ENCODE data around the gene DARS1.
A peak's percentile ranks its signal among the peaks of the same experiment; 100 is the strongest.

The DARS1 gene

GRCh38 chr2:136008205-136008865, 22.9 kb upstream of the DARS1 start:
- no peaks in the 10 kb centered on the region for H3K79me2 ChIP-seq (ENCODE audit: low read length)
- H2AFZ ChIP-seq (ENCODE audit: low read depth, low read length), result no peak overlapping the region
- H4K20me1 ChIP-seq (ENCODE audit: insufficient read depth, low read length), result no peaks in the 10 kb centered on the region
- H3K4me2 ChIP-seq (ENCODE audit: low read length), result no peak overlapping the region
- no peak overlapping the region for H3K4me3 ChIP-seq (ENCODE audit: low read length)
- TF ChIP-seq CTCF (IDR thresholded peaks at IDR 0.05; ENCODE audit: low read depth, low read length) (no peak), EZH2phosphoT487 (IDR thresholded peaks at IDR 0.05; ENCODE audit: low read depth) (no peak)
- peaks cover 29% of the 10 kb centered on the region for H3K4me1 ChIP-seq (ENCODE audit: low read length)
- H3K27me3 ChIP-seq (ENCODE audit: low read depth, low read length), result peaks cover 25% of the 10 kb centered on the region
- no peaks in the 10 kb centered on the region for H3K36me3 ChIP-seq (replicated peaks; ENCODE audit: low read depth, low read length)
- no peak overlapping the region for H3K27ac ChIP-seq (ENCODE audit: low read length)
- no peak overlapping the region for H3K9ac ChIP-seq (ENCODE audit: low read length)
- H3K9me3 ChIP-seq (ENCODE audit: insufficient read depth, low read length), result no peaks in the 10 kb centered on the region

- Histone ChIP-seq H3K79me2 (ENCODE audit: low read length) (no peaks in the 10 kb centered on the region), H3K4me2 (ENCODE audit: low read length) (no peak overlapping the region), H3K9ac (ENCODE audit: low read length) (no peak overlapping the region), H3K9me3 (ENCODE audit: insufficient read depth, low read length) (no peaks in the 10 kb centered on the region), H3K36me3 (replicated peaks; ENCODE audit: low read depth, low read length) (no peaks in the 10 kb centered on the region), H2AFZ (ENCODE audit: low read depth, low read length) (no peak overlapping the region), H3K27me3 (ENCODE audit: low read depth, low read length) (peaks cover 15% of the 10 kb centered on the region; the same call in 1 of the 2 replicates), H3K4me1 (ENCODE audit: low read length) (peaks cover 29% of the 10 kb centered on the region), H3K27ac (ENCODE audit: low read length) (no peak overlapping the region), H3K4me3 (ENCODE audit: low read length) (no peak overlapping the region), H4K20me1 (ENCODE audit: insufficient read depth, low read length) (no peaks in the 10 kb centered on the region)
- TF ChIP-seq EZH2phosphoT487 (IDR thresholded peaks at IDR 0.05; ENCODE audit: low read depth) (no peak), CTCF (IDR thresholded peaks at IDR 0.05; ENCODE audit: low read depth, low read length) (no peak)
Measured at GRCh38 chr2:136006658-136007057, 21.2 kb upstream of the DARS1 start.

- Histone ChIP-seq H3K4me1 (ENCODE audit: low read length) (peaks cover 38% of the 10 kb centered on the region), H3K27me3 (ENCODE audit: low read depth, low read length) (peaks cover 11% of the 10 kb centered on the region; the same call in 1 of the 2 replicates), H3K9ac (ENCODE audit: low read length) (peak overlapping the region; percentile 7; the same call in 1 of the 2 replicates), H3K4me3 (ENCODE audit: low read length) (peak overlapping the region; percentile 17), H4K20me1 (ENCODE audit: insufficient read depth, low read length) (no peaks in the 10 kb centered on the region), H3K27ac (ENCODE audit: low read length) (no peak overlapping the region), H3K9me3 (ENCODE audit: insufficient read depth, low read length) (no peaks in the 10 kb centered on the region), H3K79me2 (ENCODE audit: low read length) (no peaks in the 10 kb centered on the region), H3K36me3 (replicated peaks; ENCODE audit: low read depth, low read length) (no peaks in the 10 kb centered on the region), H3K4me2 (ENCODE audit: low read length) (peak overlapping the region; percentile 58), H2AFZ (ENCODE audit: low read depth, low read length) (no peak overlapping the region)
- TF ChIP-seq EZH2phosphoT487 (IDR thresholded peaks at IDR 0.05; ENCODE audit: low read depth), result no peak
- TF ChIP-seq CTCF (IDR thresholded peaks at IDR 0.05; ENCODE audit: low read depth, low read length), result no peak
Measured at GRCh38 chr2:136005462-136006196, 20.2 kb upstream of the DARS1 start.

- Histone ChIP-seq H3K36me3 (replicated peaks; ENCODE audit: low read depth, low read length) (no peaks in the 10 kb centered on the region), H3K9ac (ENCODE audit: low read length) (no peak overlapping the region)
Measured at GRCh38 chr2:136004965-136005364, 19.5 kb upstream of the DARS1 start.

More at GRCh38 chr2:136004965-136005364, 19.5 kb upstream of the DARS1 start:
- Histone ChIP-seq H3K4me3 (ENCODE audit: low read length) (no peak overlapping the region), H3K4me2 (ENCODE audit: low read length) (no peak overlapping the region), H3K9me3 (ENCODE audit: insufficient read depth, low read length) (no peaks in the 10 kb centered on the region), H3K27ac (ENCODE audit: low read length) (no peak overlapping the region), H4K20me1 (ENCODE audit: insufficient read depth, low read length) (no peaks in the 10 kb centered on the region), H2AFZ (ENCODE audit: low read depth, low read length) (no peak overlapping the region), H3K27me3 (ENCODE audit: low read depth, low read length) (peaks cover 7% of the 10 kb centered on the region; the same call in 1 of the 2 replicates), H3K4me1 (ENCODE audit: low read length) (peaks cover 42% of the 10 kb centered on the region), H3K79me2 (ENCODE audit: low read length) (no peaks in the 10 kb centered on the region)
- TF ChIP-seq EZH2phosphoT487 (IDR thresholded peaks at IDR 0.05; ENCODE audit: low read depth) (no peak), CTCF (IDR thresholded peaks at IDR 0.05; ENCODE audit: low read depth, low read length) (no peak)
